GM21786 (cell line): ENCODE measurements around the gene SLBP.

Source experiments
- ATAC-seq: cut with Tn5 transposase; IDR thresholded peaks from one replicate; pipeline ENCODE4 v1.9.1; 2021; ENCODE audit not compliant: unreplicated experiment

The SLBP gene

GRCh38 chr4:1656132-1656531 is 56.0 kb downstream of the SLBP start:
- no peak for ATAC-seq

GRCh38 chr4:1655676-1656075 is 56.4 kb downstream of the SLBP start:
- ATAC-seq = no peak

DNA sequence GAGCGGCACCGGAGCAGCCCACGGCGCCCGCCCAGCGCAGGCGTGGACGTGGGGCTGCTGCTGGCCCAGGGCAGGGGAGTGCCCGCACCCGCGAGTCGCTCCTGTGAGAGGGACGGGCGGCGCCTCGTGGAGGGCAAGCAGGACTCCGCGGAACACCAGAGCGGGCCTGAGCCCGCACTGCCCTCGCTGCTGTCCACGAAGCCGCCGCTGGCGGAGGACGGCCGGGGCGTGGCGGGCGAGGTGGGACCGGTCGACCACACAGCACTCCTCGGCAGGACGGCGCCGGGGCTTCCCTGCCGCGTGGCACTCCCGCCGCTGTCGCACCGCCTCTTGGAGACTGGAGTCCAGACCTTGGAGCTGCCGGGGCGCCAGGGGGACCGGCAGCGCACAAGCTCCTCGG is 57.0 kb downstream of the SLBP start:
- ATAC-seq = no peak

GRCh38 chr4:1654216-1654955 is 57.7 kb downstream of the SLBP start:
- ATAC-seq = no peak

- no peak for ATAC-seq
Observed at GRCh38 chr4:1653776-1654175, 58.3 kb downstream of the SLBP start.

- ATAC-seq = no peak
Observed at GRCh38 chr4:1652088-1652487, 60.0 kb downstream of the SLBP start.

DNA sequence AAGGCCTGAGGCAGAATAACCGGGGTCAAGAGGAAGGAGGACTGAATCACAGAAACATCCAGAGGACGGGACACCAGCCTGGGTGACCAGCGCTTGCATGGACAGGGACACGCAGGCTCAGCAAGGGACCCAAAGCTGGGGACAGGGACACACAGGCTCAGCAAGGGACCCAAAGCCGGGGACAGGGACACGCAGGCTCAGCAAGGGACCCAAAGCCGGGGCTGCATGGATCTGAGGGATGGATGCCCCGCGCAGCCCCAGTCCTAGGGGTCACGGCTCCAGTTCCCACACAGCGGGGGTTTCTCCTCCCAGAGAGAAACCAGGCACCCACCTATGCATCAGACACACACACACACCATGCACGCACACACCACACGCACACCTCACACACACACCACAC is 60.5 kb downstream of the SLBP start:
- no peak for ATAC-seq

GRCh38 chr4:1648962-1649361 is 63.2 kb downstream of the SLBP start:
- no peak for ATAC-seq

DNA sequence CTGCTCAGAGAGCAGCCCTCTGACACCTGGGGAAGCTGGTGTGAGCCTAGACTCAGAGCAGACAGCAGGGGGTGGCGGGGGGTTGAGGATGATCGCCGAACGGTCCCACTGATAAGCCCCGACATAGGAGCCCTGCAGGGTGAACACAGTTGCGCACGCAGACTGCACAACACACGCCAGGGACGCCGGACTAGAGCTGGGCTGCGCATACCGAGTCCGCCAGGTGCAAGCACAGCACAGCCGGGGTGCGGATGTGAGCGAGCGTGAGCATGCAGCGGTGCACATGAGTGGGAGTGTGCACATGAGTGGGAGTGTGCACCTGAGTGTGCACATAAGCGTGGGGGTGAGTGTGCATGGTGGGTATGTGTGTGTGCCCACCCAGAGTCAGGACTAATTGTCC is 64.7 kb downstream of the SLBP start:
- ATAC-seq = no peak

- no peak for ATAC-seq
Observed at GRCh38 chr4:1646690-1647089, 65.4 kb downstream of the SLBP start.

DNA sequence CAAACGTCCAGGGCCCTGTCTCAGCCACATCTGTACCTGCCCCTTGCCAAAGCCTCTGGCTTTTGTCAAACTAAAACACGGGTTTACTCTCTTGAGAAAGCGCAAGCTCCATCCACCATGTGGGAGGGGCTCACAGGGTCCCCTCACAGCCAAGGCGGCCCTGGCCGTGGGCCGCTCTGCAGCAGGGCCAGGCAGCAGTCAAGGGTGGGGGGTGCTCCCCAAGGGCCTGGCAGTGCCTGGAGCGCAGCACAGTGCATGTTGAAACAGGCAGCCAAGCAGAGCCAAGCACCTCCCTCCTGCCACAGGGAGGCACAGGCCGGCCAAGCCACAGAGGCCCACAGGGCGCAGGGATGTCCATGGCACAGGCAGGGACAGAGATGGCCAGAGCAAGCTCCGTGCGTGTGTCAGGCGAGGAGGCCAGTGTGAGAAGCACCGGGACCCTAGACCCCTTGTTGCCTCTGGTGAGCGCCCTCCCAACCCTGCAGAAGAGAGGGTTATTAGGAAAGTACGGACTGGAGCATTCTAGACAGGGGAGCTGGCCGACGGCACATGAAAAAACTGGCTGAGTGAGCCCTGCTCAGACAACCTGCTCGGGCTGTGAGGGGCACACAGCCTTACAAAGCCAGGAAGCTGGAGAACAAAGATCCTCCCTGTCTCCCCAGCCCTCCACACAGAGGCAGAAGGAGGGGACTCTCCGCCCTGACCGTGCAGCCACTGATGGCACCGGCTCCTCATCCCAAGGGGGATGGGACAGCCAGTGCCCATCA is 67.0 kb downstream of the SLBP start:
- no peak for ATAC-seq

GRCh38 chr4:1643971-1644735 is 68.0 kb downstream of the SLBP start:
- ATAC-seq = no peak
